GM15510 (cell line): ENCODE data around the gene WWC2.

Experiments
- POLR2A ChIP-seq: IDR thresholded peaks from 3 replicates; pipeline ENCODE4 v1.6.1; 2011; ENCODE audit warnings: borderline replicate concordance; ENCODE audit not compliant: insufficient read length; ENCODE audit errors: extremely low read depth

WWC2 gene

GRCh38 chr4:183146478-183146877, 47.4 kb downstream of the WWC2 start:
- TF ChIP-seq POLR2A, result no peak

- TF ChIP-seq POLR2A, result no peak
These were observed 48.1 kb downstream of the WWC2 start for GRCh38 chr4:183147196-183147595.

GRCh38 chr4:183147983-183148382, 48.9 kb downstream of the WWC2 start:
- TF ChIP-seq POLR2A, result no peak

GRCh38 chr4:183149616-183150539, 50.8 kb downstream of the WWC2 start:
- TF ChIP-seq POLR2A, result no peak

- no peak for TF ChIP-seq POLR2A
These were observed 54.3 kb downstream of the WWC2 start for GRCh38 chr4:183153190-183153916.

- no peak for TF ChIP-seq POLR2A
These were observed 55.8 kb downstream of the WWC2 start for GRCh38 chr4:183154701-183155391.

- TF ChIP-seq POLR2A, result no peak
These were observed 56.6 kb downstream of the WWC2 start for GRCh38 chr4:183155450-183156184.

- no peak for TF ChIP-seq POLR2A
These were observed 58.2 kb downstream of the WWC2 start for GRCh38 chr4:183157215-183157614.

- no peak for TF ChIP-seq POLR2A
These were observed 59.0 kb downstream of the WWC2 start for GRCh38 chr4:183158062-183158461.

GRCh38 chr4:183161630-183162029, 62.6 kb downstream of the WWC2 start:
- TF ChIP-seq POLR2A, result no peak

GRCh38 chr4:183163135-183163534, 64.1 kb downstream of the WWC2 start:
- no peak for TF ChIP-seq POLR2A

GRCh38 chr4:183164963-183165362, 65.9 kb downstream of the WWC2 start:
- no peak for TF ChIP-seq POLR2A

GRCh38 chr4:183165376-183165775, 66.3 kb downstream of the WWC2 start:
- TF ChIP-seq POLR2A, result no peak

GRCh38 chr4:183170894-183171293, 71.8 kb downstream of the WWC2 start:
- no peak for TF ChIP-seq POLR2A
